Measurements from ENCODE around the gene CA4.
"Not testable (repeated sequence)": the region's sequence is repeated elsewhere in the genome, so short reads cannot be mapped to it uniquely, and the experiment has no call there.

CA4 gene

DNA sequence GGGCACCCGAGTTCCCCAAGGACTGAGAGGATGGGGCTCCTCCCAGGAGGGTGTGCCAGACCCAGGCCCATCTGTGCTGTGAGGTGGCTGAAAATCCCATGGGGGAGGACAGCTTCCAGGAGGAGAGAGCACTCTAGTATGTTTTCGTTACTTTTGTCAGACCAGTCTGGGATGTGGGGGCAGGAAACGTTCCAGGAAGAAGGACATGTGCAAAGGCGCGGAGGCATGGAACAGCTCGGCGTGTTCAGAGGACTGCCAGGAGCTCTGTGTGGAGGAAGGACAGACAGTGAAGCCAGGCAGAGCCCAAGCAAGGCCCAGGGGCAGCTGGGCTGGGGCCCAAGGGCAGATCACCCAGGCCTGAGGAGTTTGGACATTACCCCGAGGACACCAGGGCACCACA is 7.0 kb downstream of the CA4 start:
- no peak for DNase-seq

DNA sequence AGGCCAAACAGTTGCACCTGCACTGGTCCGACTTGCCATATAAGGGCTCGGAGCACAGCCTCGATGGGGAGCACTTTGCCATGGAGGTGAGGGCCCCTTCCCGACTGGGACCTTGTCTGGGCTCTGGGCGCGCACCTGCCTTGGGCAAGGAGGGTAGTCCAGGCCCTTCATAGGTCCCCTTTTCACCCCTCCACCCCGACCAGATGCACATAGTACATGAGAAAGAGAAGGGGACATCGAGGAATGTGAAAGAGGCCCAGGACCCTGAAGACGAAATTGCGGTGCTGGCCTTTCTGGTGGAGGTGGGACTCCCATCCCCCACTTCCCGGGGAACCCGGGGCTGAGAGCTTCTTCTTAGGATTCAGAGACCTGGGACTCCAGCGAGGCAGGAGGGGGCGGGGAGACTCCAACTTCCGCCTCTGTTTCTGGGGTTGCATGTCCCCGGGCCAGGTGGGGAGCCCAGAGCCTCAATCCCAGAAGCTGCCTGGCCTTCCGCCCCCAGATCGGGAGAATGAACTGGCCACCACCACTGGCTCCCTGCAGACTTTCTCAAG is 7.8 kb downstream of the CA4 start:
- no peak for DNase-seq

DNA sequence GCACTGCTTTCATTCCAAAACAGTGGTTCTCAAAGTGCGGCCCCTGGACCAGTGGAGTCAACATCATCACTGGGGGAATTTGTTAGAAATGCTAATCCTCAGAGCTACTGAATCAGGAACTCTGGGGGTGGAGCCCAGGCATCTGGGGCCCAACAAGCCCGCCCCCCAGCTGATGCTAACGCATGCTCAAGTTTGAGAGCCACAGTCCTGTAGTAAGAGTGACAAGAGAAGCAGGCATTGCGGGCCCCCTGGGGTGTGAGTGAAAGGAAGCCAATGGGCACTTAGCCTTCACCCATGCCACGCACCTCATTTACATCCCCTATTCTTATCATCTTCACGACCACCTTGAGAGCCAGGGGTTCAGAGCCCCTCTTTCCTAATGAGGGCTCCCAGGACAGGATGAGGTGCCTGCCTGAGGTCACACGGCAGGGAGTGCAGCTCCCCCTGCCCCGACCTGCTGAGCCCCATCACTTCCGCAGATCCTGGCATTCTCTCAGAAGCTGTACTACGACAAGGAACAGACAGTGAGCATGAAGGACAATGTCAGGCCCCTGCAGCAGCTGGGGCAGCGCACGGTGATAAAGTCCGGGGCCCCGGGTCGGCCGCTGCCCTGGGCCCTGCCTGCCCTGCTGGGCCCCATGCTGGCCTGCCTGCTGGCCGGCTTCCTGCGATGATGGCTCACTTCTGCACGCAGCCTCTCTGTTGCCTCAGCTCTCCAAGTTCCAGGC is 9.1 kb downstream of the CA4 start:
- DNase-seq: no peak

DNA sequence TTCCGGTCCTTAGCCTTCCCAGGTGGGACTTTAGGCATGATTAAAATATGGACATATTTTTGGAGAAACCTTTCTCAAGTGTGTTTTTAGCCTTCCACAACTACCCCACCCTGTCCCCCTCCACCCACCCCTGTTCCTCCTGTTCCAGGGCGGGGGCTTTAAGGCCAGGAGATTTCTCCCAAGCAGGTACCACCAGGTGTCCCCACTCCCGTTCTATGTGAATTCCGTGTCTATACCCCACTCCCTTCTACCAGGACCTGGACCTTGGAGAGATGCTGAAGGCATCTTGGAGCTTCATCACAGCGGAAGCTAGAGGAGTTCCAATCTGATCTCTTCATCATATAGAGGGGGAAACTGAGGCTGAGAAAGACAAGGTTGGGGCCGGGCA is 9.7 kb downstream of the CA4 start:
- no peak for DNase-seq

DNA sequence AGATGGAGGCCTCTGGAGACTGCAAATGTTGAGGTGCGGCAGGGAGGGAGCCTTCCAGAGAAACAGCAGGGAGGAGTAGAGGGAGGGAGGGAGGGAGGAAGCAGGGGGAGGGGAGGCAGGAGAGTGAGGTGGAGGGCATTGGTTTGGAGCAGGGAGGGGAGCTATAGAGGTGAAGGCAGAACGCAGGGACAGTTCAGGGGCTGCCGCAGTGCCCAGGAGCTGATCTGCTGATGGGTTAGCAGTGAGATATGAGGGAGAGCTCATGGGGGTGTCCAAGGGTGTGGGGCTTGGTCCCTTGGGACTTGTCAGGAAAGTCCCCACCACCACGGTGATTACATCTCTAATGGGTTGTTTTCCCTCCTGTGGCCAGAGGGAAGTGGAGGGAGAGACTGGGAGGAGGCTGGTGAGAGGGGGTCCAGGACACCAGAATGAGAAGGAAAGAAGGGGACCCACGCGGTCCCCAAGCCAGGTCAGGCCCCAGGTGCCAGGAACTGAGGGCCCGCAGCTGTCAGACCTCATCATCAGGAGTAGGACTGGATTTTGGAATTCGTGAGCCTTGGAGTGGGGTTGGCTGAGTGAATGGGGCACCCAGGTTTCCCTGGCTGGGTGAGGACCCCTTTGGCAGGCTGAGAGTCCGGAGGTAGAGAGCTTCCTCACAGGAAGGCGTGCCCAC is 11.2 kb downstream of the CA4 start:
- DNase-seq: no peak

DNA sequence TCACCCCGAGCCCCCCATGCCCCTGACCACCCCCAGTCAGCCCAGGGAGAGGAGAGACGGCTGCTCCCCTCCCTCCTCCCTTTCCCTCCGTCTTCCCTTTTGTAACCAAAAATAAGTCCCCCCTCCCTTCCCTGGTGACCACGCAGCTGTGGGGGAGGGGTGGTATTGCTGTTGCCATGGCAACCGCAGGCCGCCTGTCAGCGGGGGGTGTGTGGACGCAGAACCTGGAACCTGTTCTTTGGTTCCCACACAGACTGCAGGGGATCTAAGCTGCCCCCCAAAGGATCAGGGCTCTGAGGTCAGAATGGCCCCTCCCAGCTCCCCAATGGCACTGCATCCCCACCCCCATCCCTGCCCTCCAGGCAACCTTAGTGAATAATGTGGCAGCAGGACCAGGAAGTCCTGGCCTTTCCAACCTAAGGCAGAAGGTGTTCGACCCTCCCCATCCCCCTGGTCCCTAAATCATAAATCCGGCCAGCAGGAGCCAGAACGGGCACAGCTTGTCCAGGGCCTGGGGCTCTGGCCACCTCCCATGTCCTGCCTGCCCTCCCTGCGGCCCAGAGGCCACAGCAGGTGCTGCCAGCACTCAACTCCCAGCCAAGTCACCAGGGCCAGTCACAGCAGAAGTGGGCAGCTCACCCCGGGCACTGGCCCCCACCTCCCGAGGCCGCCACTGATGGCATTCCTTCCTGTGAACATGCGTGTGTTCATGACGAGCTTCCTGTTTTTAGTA is 12.0 kb downstream of the CA4 start:
- DNase-seq: no peak

DNA sequence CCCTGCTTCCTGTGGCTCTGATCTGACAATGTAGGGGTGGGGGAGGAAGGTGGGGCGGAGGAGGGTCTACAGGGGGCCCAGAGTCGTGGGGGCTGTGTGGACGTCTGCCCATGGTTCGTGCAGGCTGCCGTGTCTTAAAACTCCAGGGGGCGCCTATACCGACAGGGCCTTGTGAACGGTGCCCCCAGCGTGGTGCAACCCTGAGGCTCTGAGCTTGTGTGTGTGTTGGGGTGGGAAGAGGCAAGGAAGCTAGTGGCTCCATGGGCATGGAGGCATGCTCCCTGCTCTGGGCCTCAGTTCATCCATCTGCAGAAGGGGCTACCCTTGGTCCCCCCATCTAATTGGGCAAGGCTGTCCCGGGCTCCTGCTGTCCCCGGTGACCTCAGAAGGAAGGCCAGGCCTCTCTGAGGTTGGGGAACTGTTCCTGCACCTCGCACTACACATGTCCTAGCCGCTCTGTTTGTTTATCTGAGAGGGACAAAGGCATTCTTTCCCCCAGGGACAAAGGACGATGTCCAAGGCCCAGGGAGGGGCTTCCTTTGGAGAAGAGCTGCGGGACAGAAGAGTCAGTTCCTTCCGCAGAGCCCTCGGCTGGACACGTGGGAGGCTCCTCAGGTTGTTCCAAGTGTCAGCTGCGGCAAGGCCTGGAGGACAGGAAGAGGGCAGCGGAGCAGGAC is 13.5 kb downstream of the CA4 start:
- DNase-seq: no peak

DNA sequence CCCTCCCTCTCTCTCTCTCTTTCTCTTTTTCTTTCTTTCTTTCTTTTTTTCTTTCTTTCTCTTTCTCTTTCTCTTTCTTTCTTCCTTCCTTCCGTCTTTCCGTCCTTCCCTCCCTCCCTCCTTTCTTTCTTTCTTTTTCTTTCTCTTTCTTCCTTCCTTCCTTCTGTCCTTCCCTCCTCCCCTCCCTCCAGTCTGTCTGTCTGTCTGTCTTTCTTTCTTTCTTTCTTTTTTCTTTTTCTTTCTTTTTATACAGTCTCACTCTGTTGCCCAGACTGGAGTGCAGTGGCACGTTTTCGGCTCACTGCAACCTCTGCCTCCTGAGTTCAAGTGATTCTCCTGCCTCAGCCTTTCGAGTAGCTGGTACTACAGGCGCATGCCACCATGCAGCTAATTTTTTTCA is 14.4 kb downstream of the CA4 start:
- DNase-seq: no peak

DNA sequence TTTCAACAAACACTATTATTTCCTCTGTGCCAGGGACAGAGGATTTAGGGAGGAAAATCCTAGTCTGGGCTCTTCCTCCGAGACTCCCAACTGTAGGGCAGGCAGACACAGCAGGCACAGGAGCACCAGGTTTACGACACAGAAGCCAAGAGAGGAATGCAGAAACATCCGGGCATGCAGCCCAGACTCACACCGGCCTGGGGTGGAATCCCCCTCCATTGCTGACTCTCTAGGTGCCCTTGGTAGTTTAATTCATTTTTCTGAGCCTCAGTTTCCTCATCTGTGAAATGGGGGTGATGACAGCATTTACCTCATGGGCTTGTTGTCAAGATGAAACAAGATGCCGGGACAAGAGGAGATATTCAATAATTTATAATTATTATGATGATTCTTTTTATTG is 14.9 kb downstream of the CA4 start:
- no peak for DNase-seq

DNA sequence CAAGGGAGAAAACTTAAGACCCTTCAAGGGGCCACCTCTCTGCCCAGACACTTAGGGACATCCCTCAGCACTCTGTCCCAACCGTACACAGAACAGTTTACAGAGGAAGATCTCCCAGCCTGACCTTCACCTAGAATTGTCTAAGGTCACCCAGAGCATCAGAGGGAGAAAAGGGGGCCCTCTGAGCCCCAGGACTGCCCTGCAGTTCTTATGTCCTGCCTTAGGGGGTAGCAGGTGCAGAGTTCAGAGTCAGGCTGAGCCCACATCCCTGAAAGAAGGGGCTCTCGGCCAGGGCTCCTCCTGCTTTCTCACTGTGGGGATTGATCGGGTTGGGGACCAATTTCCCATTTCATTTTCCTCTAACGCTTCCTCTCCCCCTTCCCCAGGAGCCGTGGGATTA is 15.4 kb downstream of the CA4 start:
- no peak for DNase-seq

DNA sequence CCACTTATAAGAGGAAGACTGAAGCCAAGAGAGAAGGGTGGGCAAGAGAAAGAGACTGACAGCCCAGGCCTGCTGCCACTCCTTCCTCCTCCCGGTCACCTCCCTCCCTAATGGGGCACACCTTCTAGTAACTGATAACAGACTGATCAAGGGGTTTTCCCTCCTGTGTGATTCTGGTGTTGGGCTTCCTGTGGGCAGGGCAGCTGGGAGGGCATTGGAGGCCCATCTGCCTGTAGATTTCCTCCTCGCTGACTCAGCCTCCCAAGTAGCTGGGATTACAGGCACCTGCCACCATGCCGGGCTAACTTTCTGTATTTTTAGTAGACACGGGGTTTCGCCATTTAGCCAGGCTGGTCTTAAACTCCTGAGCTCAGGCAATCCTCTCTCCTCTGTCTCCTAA is 16.2 kb downstream of the CA4 start:
- peak; percentile 72 for DNase-seq

DNA sequence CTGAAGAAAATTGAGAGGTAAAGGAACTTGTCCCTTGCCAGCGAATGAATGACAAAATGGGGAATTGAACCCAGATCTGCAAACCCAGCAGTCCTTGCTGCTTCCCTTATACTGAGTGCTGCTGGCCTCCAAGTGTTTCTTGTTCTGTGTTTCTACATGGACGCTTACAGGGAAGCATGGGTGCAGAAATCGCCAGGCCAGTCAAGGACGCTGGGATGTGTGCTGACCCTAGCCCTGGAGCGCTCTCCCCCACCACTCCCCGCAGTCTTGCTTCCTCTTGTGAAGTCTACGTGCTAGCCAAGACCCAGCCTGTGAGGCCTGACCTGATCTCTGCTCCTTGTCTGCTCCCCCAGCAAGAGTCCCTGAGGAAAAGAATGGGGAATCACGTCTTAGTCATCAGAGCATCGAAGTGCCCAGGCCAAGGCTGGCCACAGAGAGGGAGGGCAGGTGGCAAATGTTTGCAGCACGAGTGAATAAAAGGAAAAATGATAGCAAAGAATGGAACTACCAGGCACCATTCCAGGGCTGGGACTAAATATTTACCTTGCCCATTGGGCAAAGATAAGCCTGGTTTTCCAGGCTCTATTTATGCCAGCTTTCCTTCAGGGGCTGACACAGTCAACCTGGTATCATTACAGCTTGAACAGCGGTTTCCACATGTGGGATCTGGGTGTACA is 17.4 kb downstream of the CA4 start:
- DNase-seq: no peak

DNA sequence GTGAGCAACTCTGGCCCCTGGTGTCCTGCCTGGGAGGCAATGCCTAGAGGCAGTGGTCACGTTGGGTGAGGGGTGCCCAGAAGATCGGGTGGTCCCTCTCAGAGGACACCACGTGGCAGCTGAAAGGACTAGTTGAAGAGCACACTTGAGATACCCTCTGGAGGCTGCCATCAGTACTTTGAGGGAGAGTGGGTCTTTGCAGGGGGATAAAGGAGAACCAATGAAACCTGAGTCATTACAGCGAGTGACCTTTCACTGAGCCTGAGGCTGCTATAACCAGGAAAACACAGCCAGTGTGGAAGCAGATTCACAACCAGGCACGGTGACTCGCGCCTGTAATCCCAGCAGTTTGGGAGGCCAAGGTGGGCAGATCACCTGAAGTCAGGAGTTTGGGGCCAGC is 18.9 kb downstream of the CA4 start:
- DNase-seq: no peak

DNA sequence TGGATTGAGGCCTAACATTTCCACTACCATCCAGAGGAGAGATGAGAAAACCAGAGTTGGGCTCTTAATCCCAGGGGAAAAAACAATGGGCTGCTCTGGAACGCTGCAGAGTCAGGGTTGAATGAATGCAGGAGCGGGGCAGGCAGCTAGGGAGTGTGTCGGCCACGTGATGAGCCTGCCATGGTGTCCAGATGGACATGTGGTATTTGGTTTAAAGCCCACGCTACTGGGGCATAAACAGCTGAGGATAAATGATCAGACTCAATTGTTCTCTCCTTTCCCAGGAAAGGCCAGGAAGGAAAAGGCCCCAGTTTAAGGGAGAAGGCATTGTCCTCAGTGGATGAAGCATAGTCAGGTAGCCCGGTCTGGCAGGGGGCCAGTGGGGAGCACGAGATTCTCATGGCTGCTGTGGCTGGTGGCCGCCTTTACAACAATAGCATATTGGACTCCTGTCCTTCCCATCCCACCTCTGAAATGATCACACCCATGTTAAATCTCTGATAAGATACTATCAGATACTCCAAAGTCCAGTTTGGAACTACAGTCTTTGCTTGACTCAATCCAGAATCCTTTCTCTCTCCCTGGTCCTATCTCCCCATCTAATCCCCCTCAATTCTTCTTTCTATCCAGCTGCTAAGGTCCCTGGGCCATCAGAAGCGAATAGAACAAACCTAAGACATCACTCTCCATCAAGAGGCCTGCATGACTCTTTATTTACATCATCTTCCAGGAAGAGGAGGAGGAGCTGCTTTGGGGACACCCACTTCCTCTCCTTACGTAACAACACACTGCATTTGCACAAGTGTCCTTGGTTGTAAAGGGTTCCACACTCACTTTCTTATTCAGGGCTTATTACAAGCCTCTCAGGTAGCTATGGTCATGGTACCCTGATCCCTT is 20.4 kb downstream of the CA4 start:
- peak; percentile 63 for DNase-seq

DNA sequence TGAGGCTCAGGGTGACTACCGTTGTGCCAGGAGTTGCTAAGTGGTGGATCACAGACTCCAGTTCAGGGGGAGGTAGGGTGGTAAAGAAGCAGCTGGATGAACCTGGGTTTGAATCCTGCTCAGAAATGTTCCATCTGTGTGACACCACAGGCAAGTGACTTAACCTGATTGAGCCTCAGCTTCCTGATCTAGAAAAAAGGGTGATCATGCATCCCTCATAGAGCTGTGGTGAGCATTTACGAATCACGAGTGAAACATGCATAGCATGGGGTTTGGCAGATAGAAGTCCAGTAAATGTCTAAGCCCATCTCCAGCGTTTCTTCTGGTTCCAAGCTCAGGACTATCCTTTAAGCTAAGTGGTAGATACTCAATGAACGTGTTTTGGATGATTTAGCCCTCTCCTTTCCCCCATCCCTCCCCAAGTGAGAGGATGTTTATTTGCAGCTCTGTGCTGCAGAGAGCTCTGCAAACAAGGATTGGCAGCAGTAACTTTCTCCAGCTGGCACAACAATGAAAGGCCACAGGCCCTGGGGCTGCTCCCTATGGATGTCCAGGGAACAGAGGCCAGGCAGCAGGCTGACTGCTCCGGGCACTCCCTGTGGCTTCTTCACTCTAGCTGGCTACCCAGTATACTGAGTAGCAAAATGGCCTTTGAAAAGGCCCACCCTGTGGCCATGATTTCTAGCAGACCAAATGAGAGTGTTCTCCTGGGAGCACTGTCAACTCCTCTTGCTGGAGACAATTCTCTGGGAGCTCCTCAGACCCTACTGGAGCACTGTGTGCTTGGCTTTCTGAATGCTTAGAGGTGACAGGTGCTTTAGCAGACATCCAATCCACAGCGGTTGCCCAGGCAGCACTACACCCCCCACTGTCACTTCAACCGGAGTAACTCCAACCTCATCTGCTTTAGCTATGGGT is 21.3 kb downstream of the CA4 start:
- no peak for DNase-seq

DNA sequence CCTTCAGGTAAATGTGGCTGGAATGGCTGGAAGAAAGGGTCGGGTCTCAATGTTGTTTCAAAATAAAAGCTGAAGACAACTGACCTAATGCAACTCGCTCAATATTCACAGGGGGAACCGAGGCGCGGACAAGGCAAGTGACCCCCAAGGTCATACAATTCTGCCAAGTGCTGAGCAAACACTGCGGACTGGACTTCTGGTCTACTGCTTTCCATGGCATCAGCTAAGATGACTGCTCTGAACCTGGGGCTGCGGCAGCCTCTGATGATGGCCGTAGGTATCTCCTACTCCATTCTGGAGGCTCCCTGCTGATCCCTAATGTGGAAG is 21.9 kb downstream of the CA4 start:
- no peak for DNase-seq

DNA sequence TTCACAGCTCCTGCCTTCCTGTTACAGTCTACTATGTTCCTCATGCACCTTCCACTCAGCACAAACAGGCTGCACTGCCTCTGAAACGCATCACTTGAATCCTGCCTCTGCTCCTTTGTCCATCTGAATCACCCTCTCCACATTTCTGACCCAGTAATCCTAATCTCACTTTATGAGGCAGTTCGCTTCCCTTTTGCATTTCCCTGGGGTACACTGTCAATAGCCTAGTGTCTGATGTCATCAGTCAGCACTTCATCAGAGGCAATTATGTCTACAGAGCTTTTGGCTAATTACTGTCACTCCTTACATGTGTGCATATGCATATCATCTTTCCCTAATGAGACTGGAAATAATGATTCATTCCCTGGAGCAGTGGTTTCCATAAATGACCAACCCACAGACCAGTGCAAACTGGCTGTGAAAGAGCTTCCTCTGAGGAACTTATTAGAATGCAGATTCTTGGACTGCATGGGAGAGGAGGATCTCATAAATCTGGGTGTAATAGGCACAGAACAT is 23.6 kb downstream of the CA4 start:
- no peak for DNase-seq

DNA sequence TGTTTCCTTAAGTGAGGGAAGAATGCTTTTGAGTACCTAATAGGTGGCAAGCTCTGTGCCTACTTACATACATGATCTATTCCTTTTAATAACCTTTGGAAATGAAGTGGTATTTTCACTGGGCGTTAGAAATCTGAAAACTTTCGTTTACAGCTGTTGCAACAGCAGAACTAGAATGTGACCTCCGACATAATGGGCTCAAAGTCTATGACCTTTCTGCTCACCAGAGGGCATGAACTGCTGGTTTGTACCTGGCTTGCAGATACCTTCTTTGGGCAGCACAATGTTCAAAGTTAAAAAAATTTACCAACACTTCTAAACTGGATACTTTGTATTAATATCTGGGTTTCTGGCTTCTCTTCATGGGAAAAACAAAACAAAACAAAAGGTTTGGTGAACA is 24.3 kb downstream of the CA4 start:
- no peak for DNase-seq

DNA sequence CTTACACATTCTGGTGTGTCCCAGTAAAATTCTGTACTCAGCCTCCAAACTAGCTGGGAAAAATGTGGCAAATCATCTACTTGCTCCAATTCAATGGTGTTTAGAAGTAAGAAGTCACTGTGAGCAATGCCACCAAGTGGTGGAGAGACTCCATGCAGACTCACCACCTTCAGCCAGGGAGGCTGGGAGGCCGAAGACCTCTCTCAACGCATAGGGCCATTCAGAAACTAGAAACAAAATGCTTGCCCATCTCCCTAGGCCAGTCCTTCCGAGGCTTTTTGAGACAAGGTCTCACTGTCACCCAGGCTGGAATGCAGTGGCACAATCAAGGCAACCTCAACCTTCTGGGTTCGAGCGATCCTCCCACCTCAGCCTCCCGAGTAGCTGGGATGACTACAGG is 25.0 kb downstream of the CA4 start:
- not testable (repeated sequence) for DNase-seq

DNA sequence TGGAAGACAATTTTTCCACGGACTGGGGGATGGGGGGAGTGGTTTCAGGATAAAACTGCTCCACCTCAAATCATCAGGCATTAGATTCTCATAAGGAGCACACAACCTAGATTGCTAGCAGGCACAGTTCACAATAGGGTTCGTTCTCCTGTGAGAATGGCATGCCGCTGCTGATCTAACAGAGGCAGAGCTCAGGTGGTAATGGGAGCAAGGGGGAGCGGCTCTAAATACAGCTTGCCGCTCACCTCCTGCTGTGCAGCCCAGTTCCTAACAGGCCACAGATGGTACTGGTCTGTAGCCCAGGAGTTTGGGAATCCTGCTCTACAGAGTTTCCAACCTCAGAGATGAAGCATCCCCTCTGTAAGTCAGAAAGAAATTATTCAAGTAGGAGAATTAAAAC is 27.0 kb downstream of the CA4 start:
- DNase-seq: not testable (repeated sequence)
